ENCODE measurements around the gene LOC101059915. TPM values are rescaled to one million over a fixed set of nuclear protein-coding genes. Genes with fewer than 3 reads are reported as not detected.

The LOC101059915 gene

Other genes with a start within 250 kb of the LOC101059915 start
- 39.5 TPM for gene OGT, start 134.4 kb upstream of the LOC101059915 start, total RNA-seq
- gene GCNA, start 89.1 kb upstream of the LOC101059915 start, total RNA-seq, result 0.83 TPM
- 0.13 TPM for gene CXCR3, start 49.0 kb upstream of the LOC101059915 start, total RNA-seq
- not detected for gene CXorf49, start 50.7 kb downstream of the LOC101059915 start, total RNA-seq
- not detected for gene CXorf49B, start 95.8 kb downstream of the LOC101059915 start, total RNA-seq
- 1.3 TPM for gene NHSL2, start 243.3 kb downstream of the LOC101059915 start, total RNA-seq